Prostate gland (tissue), 2 donors: ENCODE measurements around the gene TEFM. TPM values are rescaled to one million over a fixed set of nuclear protein-coding genes. Genes with fewer than 3 reads are reported as not detected.

Experiments
- DNase-seq: peaks from one replicate; pipeline ENCODE4 v3.0.0-alpha.2; 2019; ENCODE audit warnings: low spot score
- H3K27ac ChIP-seq, 2 donors: fragments of 200-600 bp; sonication (generic); 2 replicates each; pipeline ENCODE4 v1.5.1; 2017 to 2019
- H3K27me3 ChIP-seq: fragments of 200-600 bp; sonication (generic); replicated peaks from 2 replicates; pipeline ENCODE4 v1.5.1; 2019; ENCODE audit not compliant: insufficient read depth
- H3K36me3 ChIP-seq, 2 donors: fragments of 200-600 bp; sonication (generic); 1 replicate in 1 of 2; 2 replicates in 1 of 2; pipeline versions ENCODE4 v1.5.1 to v1.8.1; 2017 to 2019
- H3K4me1 ChIP-seq: fragments of 200-600 bp; sonication (generic); replicated peaks from 2 replicates; pipeline ENCODE4 v1.5.1; 2019
- H3K4me3 ChIP-seq, 2 donors: fragments of 200-600 bp; sonication (generic); 2 replicates each; pipeline ENCODE4 v1.5.1; 2017 to 2019
- H3K9me3 ChIP-seq: fragments of 200-600 bp; sonication (generic); 2 replicates; pipeline ENCODE4 v1.5.1; 2017
- POLR2A ChIP-seq: fragments of 450-650 bp; IDR thresholded peaks from one replicate; pipeline ENCODE4 v1.6.1; 2016; ENCODE audit warnings: antibody characterized with exemption, mild to moderate bottlenecking
- POLR2AphosphoS5 ChIP-seq: sonication (generic); formaldehyde crosslinking; IDR thresholded peaks from one replicate; pipeline ENCODE4 v1.6.1; 2017; ENCODE audit warnings: antibody characterized with exemption
- WGBS: methylation state at CpG from one replicate; pipeline ENCODE4 v1.1.5; 2018; 5-methylcytosine and 5-hydroxymethylcytosine counted together
- intact Hi-C: fragments of 100-400 bp; cut with DNase I; formaldehyde crosslinking; loops from one replicate; pipeline ENCODE4 v1.14.2; 2022
- total RNA-seq, 2 donors: library from RNA; depleted of rRNA; stranded (reverse); fragments of >200 nt; gene quantifications; one replicate each; pipeline ENCODE4 v1.1.0, GENCODE V29; 2016
- TF ChIP-seq, protein P1 (sequence below), 4 experiments: fragments of 200-600 bp in 2 of 4; fragments of 450-650 bp in 2 of 4; sonication (generic) in 2 of 4; IDR thresholded peaks; 1 replicate in 3 of 4; 2 replicates in 1 of 4; pipeline ENCODE4 v1.5.1; 2016 to 2019; ENCODE audit warnings: antibody characterized with exemption in 4 of 4, mild to moderate bottlenecking in 2 of 4, moderate library complexity in 2 of 4

Gene TEFM
- total RNA-seq, 2 donors from 2014 or later, result 4.4 to 8.6 TPM

DNA sequence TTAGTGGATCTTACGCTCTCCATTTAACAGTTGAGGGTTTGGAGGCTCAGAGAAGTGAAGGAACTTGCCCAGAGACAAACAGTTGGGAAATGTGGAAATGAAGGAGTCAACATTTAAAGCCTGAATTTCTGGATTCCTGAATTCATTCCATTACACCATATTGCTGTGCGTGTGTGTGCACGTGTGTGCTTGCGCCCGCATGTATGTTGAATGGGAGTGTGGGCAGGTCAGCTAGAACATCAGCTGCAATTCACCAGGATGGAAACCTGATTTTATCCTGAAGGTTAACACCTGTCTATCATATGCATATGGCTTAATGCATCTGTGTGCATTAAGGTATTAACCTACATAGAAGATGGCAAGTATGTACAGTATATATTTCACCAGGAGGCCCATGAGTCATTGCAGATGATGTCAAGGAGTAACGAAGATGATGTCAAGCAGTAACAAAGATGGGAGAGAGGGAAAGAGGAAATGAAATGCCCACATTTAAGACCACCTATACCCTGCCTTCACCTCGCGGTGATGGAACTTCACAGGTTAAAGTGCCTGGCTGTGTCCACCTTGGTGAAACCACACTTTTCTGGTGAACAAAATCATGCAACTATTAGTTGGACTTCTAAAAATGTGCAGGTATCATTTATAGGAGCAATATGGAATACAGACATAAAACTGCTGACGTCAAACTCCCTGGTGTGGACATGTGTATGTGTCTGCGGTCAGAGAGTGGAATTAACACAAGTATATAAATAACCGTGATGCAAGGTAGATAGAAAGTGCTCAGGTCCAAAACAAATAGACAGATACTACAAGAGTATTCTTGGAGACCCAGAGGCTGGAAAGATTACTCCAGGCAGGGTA lies 14.9 kb upstream of the TEFM start:
- no peaks in the 10 kb centered on the region for H3K9me3 ChIP-seq
- H3K27me3 ChIP-seq, result no peaks in the 10 kb centered on the region
- 70% methylated on average over 11 of the region's 11 CpGs for WGBS
- TF ChIP-seq POLR2AphosphoS5 (no peak), POLR2A (no peak)
- TF ChIP-seq, protein P1, sequence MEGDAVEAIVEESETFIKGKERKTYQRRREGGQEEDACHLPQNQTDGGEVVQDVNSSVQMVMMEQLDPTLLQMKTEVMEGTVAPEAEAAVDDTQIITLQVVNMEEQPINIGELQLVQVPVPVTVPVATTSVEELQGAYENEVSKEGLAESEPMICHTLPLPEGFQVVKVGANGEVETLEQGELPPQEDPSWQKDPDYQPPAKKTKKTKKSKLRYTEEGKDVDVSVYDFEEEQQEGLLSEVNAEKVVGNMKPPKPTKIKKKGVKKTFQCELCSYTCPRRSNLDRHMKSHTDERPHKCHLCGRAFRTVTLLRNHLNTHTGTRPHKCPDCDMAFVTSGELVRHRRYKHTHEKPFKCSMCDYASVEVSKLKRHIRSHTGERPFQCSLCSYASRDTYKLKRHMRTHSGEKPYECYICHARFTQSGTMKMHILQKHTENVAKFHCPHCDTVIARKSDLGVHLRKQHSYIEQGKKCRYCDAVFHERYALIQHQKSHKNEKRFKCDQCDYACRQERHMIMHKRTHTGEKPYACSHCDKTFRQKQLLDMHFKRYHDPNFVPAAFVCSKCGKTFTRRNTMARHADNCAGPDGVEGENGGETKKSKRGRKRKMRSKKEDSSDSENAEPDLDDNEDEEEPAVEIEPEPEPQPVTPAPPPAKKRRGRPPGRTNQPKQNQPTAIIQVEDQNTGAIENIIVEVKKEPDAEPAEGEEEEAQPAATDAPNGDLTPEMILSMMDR (IDR thresholded peaks at IDR 0.05), result no peak
- H3K4me3 ChIP-seq, result peak overlapping the region in 1 of 2 donors; percentile 47
- H3K36me3 ChIP-seq, result no peaks in the 10 kb centered on the region
- no peak overlapping the region for H3K27ac ChIP-seq
- no peak for DNase-seq
- intact Hi-C loops, result no loop called here
- H3K4me1 ChIP-seq, result no peaks in the 10 kb centered on the region

GRCh38 chr17:30920282-30920681 lies 14.2 kb upstream of the TEFM start:
- no peak overlapping the region for H3K27ac ChIP-seq
- TF ChIP-seq, protein P1 (IDR thresholded peaks at IDR 0.05), result no peak
- TF ChIP-seq POLR2A, result no peak
- no peak for TF ChIP-seq POLR2AphosphoS5
- H3K36me3 ChIP-seq, result no peaks in the 10 kb centered on the region
- 73% methylated on average over 4 of the region's 4 CpGs for WGBS
- intact Hi-C loops, result no loop called here
- H3K9me3 ChIP-seq, result no peaks in the 10 kb centered on the region
- no peak overlapping the region for H3K4me3 ChIP-seq
- H3K27me3 ChIP-seq, result no peaks in the 10 kb centered on the region
- no peaks in the 10 kb centered on the region for H3K4me1 ChIP-seq
- no peak for DNase-seq

DNA sequence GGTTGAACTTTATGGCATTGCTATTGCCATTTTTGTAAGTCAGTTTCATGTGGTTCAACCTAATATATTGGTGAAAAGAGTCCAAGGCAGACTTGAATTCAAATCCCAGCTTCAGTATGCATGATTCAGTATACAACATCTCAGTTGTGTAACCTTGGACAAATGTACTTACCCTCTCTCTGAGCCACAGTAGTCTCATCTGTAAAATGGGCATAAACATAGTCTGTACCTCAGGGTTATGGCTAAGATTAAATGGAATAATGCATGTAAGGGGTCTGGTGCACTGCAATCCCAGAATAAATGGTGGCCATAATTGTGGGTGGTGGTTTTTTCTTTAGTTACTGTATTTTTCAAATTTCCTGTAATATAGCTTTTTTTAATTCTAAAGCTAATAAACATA lies 11.0 kb upstream of the TEFM start:
- intact Hi-C loops, result no loop called here
- no peak overlapping the region for H3K4me3 ChIP-seq

GRCh38 chr17:30915833-30916611 lies 10.0 kb upstream of the TEFM start:
- no peak for DNase-seq
- TF ChIP-seq POLR2A (no peak), POLR2AphosphoS5 (no peak)
- TF ChIP-seq, protein P1 (IDR thresholded peaks at IDR 0.05), result no peak
- H3K9me3 ChIP-seq, result no peaks in the 10 kb centered on the region
- H3K4me1 ChIP-seq, result no peaks in the 10 kb centered on the region
- no peak overlapping the region for H3K27ac ChIP-seq
- intact Hi-C loops, result no loop called here
- no peaks in the 10 kb centered on the region for H3K36me3 ChIP-seq
- no peaks in the 10 kb centered on the region for H3K27me3 ChIP-seq
- WGBS, result 75% methylated on average over 5 of the region's 5 CpGs
- H3K4me3 ChIP-seq, result no peak overlapping the region

More for the DNA sequence above, 11.0 kb upstream of the TEFM start:
- no peaks in the 10 kb centered on the region for H3K36me3 ChIP-seq
- TF ChIP-seq POLR2AphosphoS5 (no peak), POLR2A (no peak)
- TF ChIP-seq, protein P1 (IDR thresholded peaks at IDR 0.05), result no peak
- no peaks in the 10 kb centered on the region for H3K4me1 ChIP-seq
- H3K27ac ChIP-seq, result no peak overlapping the region
- no peaks in the 10 kb centered on the region for H3K27me3 ChIP-seq
- H3K9me3 ChIP-seq, result no peaks in the 10 kb centered on the region
- DNase-seq, result no peak
